ENCODE results near the gene CELF4.

Gene CELF4

GRCh38 chr18:37457341-37457740 is 108.3 kb downstream of the CELF4 start:
- DNase-seq, result no peak

- no peak for DNase-seq
Measured at GRCh38 chr18:37456873-37457272, 108.7 kb downstream of the CELF4 start.

- DNase-seq, result no peak
Measured at GRCh38 chr18:37456395-37456794, 109.2 kb downstream of the CELF4 start.

- no peak for DNase-seq
Measured at GRCh38 chr18:37453752-37454151, 111.8 kb downstream of the CELF4 start.

- no peak for DNase-seq
Measured at GRCh38 chr18:37452682-37453385, 112.8 kb downstream of the CELF4 start.

- DNase-seq, result no peak
Measured at GRCh38 chr18:37452015-37452414, 113.6 kb downstream of the CELF4 start.

GRCh38 chr18:37451239-37451825 is 114.3 kb downstream of the CELF4 start:
- DNase-seq, result no peak

- no peak for DNase-seq
Measured at GRCh38 chr18:37450434-37451132, 115.0 kb downstream of the CELF4 start.

- no peak for DNase-seq
Measured at GRCh38 chr18:37449618-37450017, 116.0 kb downstream of the CELF4 start.

- DNase-seq, result no peak
Measured at GRCh38 chr18:37448946-37449345, 116.7 kb downstream of the CELF4 start.

GRCh38 chr18:37447962-37448888 is 117.4 kb downstream of the CELF4 start:
- no peak for DNase-seq

- no peak for DNase-seq
Measured at GRCh38 chr18:37445836-37446235, 119.8 kb downstream of the CELF4 start.

- DNase-seq, result no peak
Measured at GRCh38 chr18:37445368-37445767, 120.2 kb downstream of the CELF4 start.

- no peak for DNase-seq
Measured at GRCh38 chr18:37443325-37444055, 122.1 kb downstream of the CELF4 start.

- DNase-seq, result no peak
Measured at GRCh38 chr18:37442477-37442876, 123.1 kb downstream of the CELF4 start.

- DNase-seq, result no peak
Measured at GRCh38 chr18:37441821-37442220, 123.8 kb downstream of the CELF4 start.

GRCh38 chr18:37440206-37440605 is 125.4 kb downstream of the CELF4 start:
- DNase-seq, result no peak

- no peak for DNase-seq
Measured at GRCh38 chr18:37438417-37439180, 127.0 kb downstream of the CELF4 start.

- DNase-seq, result peak; percentile 51
Measured at GRCh38 chr18:37435996-37436395, 129.6 kb downstream of the CELF4 start.

- DNase-seq, result no peak
Measured at GRCh38 chr18:37435150-37435867, 130.3 kb downstream of the CELF4 start.

Data from right forelimb (tissue), 1 donor.